Measurements from ENCODE around the gene SCN9A.
"Not testable (repeated sequence)": the region's sequence is repeated elsewhere in the genome, so short reads cannot be mapped to it uniquely, and the experiment has no call there.

DNA sequence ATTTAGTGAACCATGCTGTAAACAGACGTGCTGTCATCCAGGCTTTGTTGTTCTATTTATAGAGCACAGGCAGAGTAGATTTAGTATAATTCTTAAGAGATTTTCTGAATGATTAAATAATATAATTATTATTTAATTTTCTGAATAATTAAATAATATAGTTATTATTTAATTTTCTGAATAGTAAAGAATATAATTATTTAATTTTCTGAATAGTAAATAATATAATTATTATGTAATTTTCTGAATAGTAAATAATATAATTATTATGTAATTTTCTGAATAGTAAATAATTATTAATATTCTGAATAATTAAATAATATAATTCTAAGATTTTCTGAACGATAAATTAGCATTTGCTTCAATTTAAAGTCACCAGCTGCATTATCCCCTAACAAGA is 62.9 kb downstream of the SCN9A start:
- TF ChIP-seq, protein P1, sequence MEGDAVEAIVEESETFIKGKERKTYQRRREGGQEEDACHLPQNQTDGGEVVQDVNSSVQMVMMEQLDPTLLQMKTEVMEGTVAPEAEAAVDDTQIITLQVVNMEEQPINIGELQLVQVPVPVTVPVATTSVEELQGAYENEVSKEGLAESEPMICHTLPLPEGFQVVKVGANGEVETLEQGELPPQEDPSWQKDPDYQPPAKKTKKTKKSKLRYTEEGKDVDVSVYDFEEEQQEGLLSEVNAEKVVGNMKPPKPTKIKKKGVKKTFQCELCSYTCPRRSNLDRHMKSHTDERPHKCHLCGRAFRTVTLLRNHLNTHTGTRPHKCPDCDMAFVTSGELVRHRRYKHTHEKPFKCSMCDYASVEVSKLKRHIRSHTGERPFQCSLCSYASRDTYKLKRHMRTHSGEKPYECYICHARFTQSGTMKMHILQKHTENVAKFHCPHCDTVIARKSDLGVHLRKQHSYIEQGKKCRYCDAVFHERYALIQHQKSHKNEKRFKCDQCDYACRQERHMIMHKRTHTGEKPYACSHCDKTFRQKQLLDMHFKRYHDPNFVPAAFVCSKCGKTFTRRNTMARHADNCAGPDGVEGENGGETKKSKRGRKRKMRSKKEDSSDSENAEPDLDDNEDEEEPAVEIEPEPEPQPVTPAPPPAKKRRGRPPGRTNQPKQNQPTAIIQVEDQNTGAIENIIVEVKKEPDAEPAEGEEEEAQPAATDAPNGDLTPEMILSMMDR (IDR thresholded peaks at IDR 0.05 in 2 of 3, conservative IDR thresholded peaks at IDR 0.05 in 1 of 3; ENCODE audit: insufficient read depth in 2 of 3, low read depth in 1 of 3, low read length in 3 of 3) = not testable (repeated sequence)
- not testable (repeated sequence) for TF ChIP-seq KDM5B (IDR thresholded peaks at IDR 0.05; ENCODE audit: insufficient replicate concordance, low read depth, low read length); RCOR1 (IDR thresholded peaks at IDR 0.05; ENCODE audit: borderline replicate concordance in 1 of 2, low read depth in 2 of 2, low read length in 2 of 2); EP300 (IDR thresholded peaks at IDR 0.05; ENCODE audit: low read length); HNRNPK (IDR thresholded peaks at IDR 0.05; ENCODE audit: low read depth, low read length, poor library complexity, severe bottlenecking); ZNF589 (CRISPR knock-in tag; IDR thresholded peaks at IDR 0.05; ENCODE audit: low read depth); TEAD4 (IDR thresholded peaks at IDR 0.05; ENCODE audit: low read length); TEAD4 (CRISPR knock-in tag; IDR thresholded peaks at IDR 0.05; ENCODE audit: borderline replicate concordance); KLF6 (CRISPR knock-in tag; IDR thresholded peaks at IDR 0.05; ENCODE audit: borderline replicate concordance); SMC3 (conservative IDR thresholded peaks at IDR 0.05; ENCODE audit: insufficient read depth, low read depth, low read length); EZH2 (IDR thresholded peaks at IDR 0.05; ENCODE audit: borderline replicate concordance, low read depth, low read length); FOXM1 (IDR thresholded peaks at IDR 0.05; ENCODE audit: low read depth); FOXM1 (CRISPR knock-in tag; IDR thresholded peaks at IDR 0.05; ENCODE audit: low read depth)
- TF ChIP-seq, protein P2, sequence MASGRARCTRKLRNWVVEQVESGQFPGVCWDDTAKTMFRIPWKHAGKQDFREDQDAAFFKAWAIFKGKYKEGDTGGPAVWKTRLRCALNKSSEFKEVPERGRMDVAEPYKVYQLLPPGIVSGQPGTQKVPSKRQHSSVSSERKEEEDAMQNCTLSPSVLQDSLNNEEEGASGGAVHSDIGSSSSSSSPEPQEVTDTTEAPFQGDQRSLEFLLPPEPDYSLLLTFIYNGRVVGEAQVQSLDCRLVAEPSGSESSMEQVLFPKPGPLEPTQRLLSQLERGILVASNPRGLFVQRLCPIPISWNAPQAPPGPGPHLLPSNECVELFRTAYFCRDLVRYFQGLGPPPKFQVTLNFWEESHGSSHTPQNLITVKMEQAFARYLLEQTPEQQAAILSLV (tag; IDR thresholded peaks at IDR 0.05) = not testable (repeated sequence)
